H9 (cell line): Measurements from ENCODE around the gene SLK. TPM values are rescaled to one million over a fixed set of nuclear protein-coding genes. Genes with fewer than 3 reads are reported as not detected.

Experiments used
- DNase-seq: peaks from one replicate; pipeline ENCODE4 v3.0.0-alpha.2; 2017
- H2AFZ ChIP-seq: one replicate; pipeline ENCODE4 v1.6.1; 2013; ENCODE audit warnings: mild to moderate bottlenecking, low read length, control low read depth, moderate library complexity
- H2AK5ac ChIP-seq: 2 replicates; pipeline ENCODE4 v1.6.1; 2013; ENCODE audit warnings: low read length, control low read depth, mixed read lengths; ENCODE audit not compliant: insufficient read length
- H2BK120ac ChIP-seq: one replicate; pipeline ENCODE4 v1.6.1; 2013; ENCODE audit warnings: low read depth, mild to moderate bottlenecking, low read length, control low read depth, inconsistent platforms; ENCODE audit not compliant: poor library complexity, severe bottlenecking
- H2BK12ac ChIP-seq: 2 replicates; pipeline ENCODE4 v1.6.1; 2013; ENCODE audit warnings: low read length, control low read depth, mixed read lengths, low read depth; ENCODE audit not compliant: insufficient read length
- H2BK15ac ChIP-seq: 2 replicates; pipeline ENCODE4 v1.6.1; 2013; ENCODE audit warnings: low read depth, low read length, control low read depth
- H2BK20ac ChIP-seq: one replicate; pipeline ENCODE4 v1.6.1; 2013; ENCODE audit warnings: low read depth, mild to moderate bottlenecking, low read length, control low read depth, inconsistent platforms; ENCODE audit not compliant: poor library complexity, severe bottlenecking
- H2BK5ac ChIP-seq: 2 replicates; pipeline ENCODE4 v1.6.1; 2013; ENCODE audit warnings: low read length, control low read depth, mixed read lengths; ENCODE audit not compliant: insufficient read length
- H3K14ac ChIP-seq: 2 replicates; pipeline ENCODE4 v1.6.1; 2013; ENCODE audit warnings: low read length, control low read depth; ENCODE audit not compliant: insufficient read depth
- H3K18ac ChIP-seq: 2 replicates; pipeline ENCODE4 v1.6.1; 2013; ENCODE audit warnings: low read depth, mild to moderate bottlenecking, mixed read lengths, low read length, control low read depth; ENCODE audit not compliant: insufficient read length
- H3K23ac ChIP-seq: 2 replicates; pipeline ENCODE4 v1.6.1; 2013; ENCODE audit warnings: low read length, control low read depth, mixed read lengths, low read depth; ENCODE audit not compliant: insufficient read length
- H3K23me2 ChIP-seq: 2 replicates; pipeline ENCODE4 v1.6.1; 2013; ENCODE audit warnings: low read depth, mild to moderate bottlenecking, mixed read lengths, low read length, control low read depth; ENCODE audit not compliant: insufficient read length, poor library complexity, severe bottlenecking
- H3K27ac ChIP-seq: 2 replicates; pipeline ENCODE4 v1.5.1; 2013; ENCODE audit warnings: low read length, control low read depth, mixed read lengths, low read depth; ENCODE audit not compliant: insufficient read length
- H3K27me3 ChIP-seq: 2 replicates; pipeline ENCODE4 v1.6.1; 2013; ENCODE audit warnings: low read length, control low read depth, inconsistent platforms; ENCODE audit not compliant: insufficient read depth
- H3K4ac ChIP-seq: 2 replicates; pipeline ENCODE4 v1.6.1; 2013; ENCODE audit warnings: low read depth, mild to moderate bottlenecking, control low read depth, inconsistent platforms, low read length, moderate library complexity
- H3K4me1 ChIP-seq: 2 replicates; pipeline ENCODE4 v1.6.1; 2013; ENCODE audit warnings: low read length, control low read depth, inconsistent platforms; ENCODE audit not compliant: insufficient read depth
- H3K4me2 ChIP-seq: 2 replicates; pipeline ENCODE4 v1.6.1; 2013; ENCODE audit warnings: low read length, control low read depth, mixed read lengths; ENCODE audit not compliant: insufficient read length, insufficient read depth
- H3K56ac ChIP-seq: 2 replicates; pipeline ENCODE4 v1.6.1; 2013; ENCODE audit warnings: low read depth, mild to moderate bottlenecking, mixed read lengths, low read length, control low read depth; ENCODE audit not compliant: insufficient read length
- H3K79me1 ChIP-seq: 2 replicates; pipeline ENCODE4 v1.6.1; 2013; ENCODE audit warnings: low read depth, mild to moderate bottlenecking, moderate library complexity, low read length, control low read depth, inconsistent platforms; ENCODE audit not compliant: insufficient read depth, poor library complexity, severe bottlenecking
- H3K79me2 ChIP-seq: 2 replicates; pipeline ENCODE4 v1.6.1; 2013; ENCODE audit warnings: low read length, control low read depth, inconsistent platforms; ENCODE audit not compliant: insufficient read depth
- H3K9ac ChIP-seq: 2 replicates; pipeline ENCODE4 v1.6.1; 2013; ENCODE audit warnings: low read length, control low read depth, mixed read lengths; ENCODE audit not compliant: insufficient read length; ENCODE audit errors: extremely low read depth
- H3K9me3 ChIP-seq: one replicate; pipeline ENCODE4 v1.6.1; 2013; ENCODE audit warnings: low read depth, low read length, inconsistent platforms; ENCODE audit not compliant: control insufficient read depth
- H3T11ph ChIP-seq: one replicate; pipeline ENCODE4 v1.6.1; 2013; ENCODE audit warnings: mild to moderate bottlenecking, low read length, control low read depth, inconsistent platforms
- H4K20me1 ChIP-seq: one replicate; pipeline ENCODE4 v1.6.1; 2013; ENCODE audit not compliant: control insufficient read depth, insufficient read length, insufficient read depth
- H4K5ac ChIP-seq: 2 replicates; pipeline ENCODE4 v1.6.1; 2013; ENCODE audit warnings: low read depth, mild to moderate bottlenecking, mixed read lengths, low read length, control low read depth; ENCODE audit not compliant: insufficient read length
- H4K8ac ChIP-seq: replicated peaks from 2 replicates; pipeline ENCODE4 v1.6.1; 2013; ENCODE audit warnings: low read length, control low read depth, mixed read lengths, low read depth; ENCODE audit not compliant: insufficient read length
- H4K91ac ChIP-seq: 2 replicates; pipeline ENCODE4 v1.6.1; 2013; ENCODE audit warnings: low read depth, mild to moderate bottlenecking, moderate library complexity, mixed read lengths, low read length, control low read depth; ENCODE audit not compliant: insufficient read length
- H3K27ac Mint-ChIP-seq, 3 experiments: 2 replicates in 2 of 3; 3 replicates in 1 of 3; pipeline ENCODE4 v1.8.0; 2020 to 2021; ENCODE audit warnings: mixed read lengths in 3 of 3, mild to moderate bottlenecking in 1 of 3, moderate library complexity in 1 of 3
- H3K27me3 Mint-ChIP-seq: 2 replicates; pipeline ENCODE4 v1.8.0; 2021; ENCODE audit warnings: low read depth, mild to moderate bottlenecking, moderate library complexity, mixed read lengths
- H3K36me3 Mint-ChIP-seq, 3 experiments: 2 replicates in 2 of 3; 3 replicates in 1 of 3; pipeline ENCODE4 v1.8.0; 2020 to 2021; ENCODE audit warnings: low read depth in 3 of 3, mixed read lengths in 3 of 3; ENCODE audit not compliant: insufficient read depth in 1 of 3
- H3K4me1 Mint-ChIP-seq, 2 experiments: 2 replicates each; pipeline ENCODE4 v1.8.0; 2020; ENCODE audit warnings: mixed read lengths in 2 of 2
- H3K4me3 Mint-ChIP-seq, 2 experiments: 2 replicates in 1 of 2; 3 replicates in 1 of 2; pipeline ENCODE4 v1.8.0; 2020 to 2021; ENCODE audit warnings: mild to moderate bottlenecking in 2 of 2, mixed read lengths in 2 of 2, moderate library complexity in 1 of 2
- H3K9me3 Mint-ChIP-seq, 2 experiments: 2 replicates in 1 of 2; 3 replicates in 1 of 2; pipeline ENCODE4 v1.8.0; 2020; ENCODE audit warnings: mild to moderate bottlenecking in 2 of 2, mixed read lengths in 2 of 2, moderate library complexity in 1 of 2
- WGBS: extraction: QIAGEN DNeasy Blood & Tissue Kit; methylation state at CpG from one replicate; pipeline ENCODE4 v1.1.7; 2013; ENCODE audit warnings: missing lambda C conversion rate, low lambda C conversion rate, mixed read lengths; ENCODE audit not compliant: insufficient read length; ENCODE audit errors: extremely low coverage; 5-methylcytosine and 5-hydroxymethylcytosine counted together
- total RNA-seq: library from RNA; stranded (reverse); gene quantifications from 2 replicates; pipeline ENCODE4 v1.2.1, GENCODE V29; 2021
- TF ChIP-seq, protein P1 (sequence below): fragments of 200-600 bp; sonication (generic); conservative IDR thresholded peaks from 3 replicates; pipeline ENCODE4 v1.8.0; 2021; ENCODE audit warnings: antibody characterized with exemption, mild to moderate bottlenecking

The SLK gene
- total RNA-seq, 1 experiment from 2014 or later: 21.0 TPM

DNA sequence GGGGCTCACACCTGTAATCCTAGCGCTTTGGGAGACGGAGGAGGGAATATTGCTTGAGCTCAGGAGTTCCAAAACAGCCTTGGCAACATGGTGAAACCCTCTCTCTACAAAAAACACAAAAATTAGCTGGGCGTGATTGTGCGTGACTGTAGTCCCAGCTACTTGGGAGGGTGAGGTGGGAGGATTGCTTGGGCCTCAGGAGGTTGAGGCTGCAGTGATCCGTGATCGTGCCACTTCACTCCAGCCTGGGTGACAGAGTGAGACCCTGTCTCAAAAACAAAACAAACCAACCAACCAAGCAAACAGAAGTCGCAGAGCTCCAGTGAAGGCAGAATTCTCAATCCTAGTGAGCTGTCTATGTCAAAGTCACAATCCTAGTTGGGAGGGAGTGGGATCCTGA lies 34.7 kb upstream of the SLK start:
- Histone ChIP-seq H3K23me2 (no peaks in the 10 kb centered on the region), H3K79me2 (no peaks in the 10 kb centered on the region), H3K27ac (no peak overlapping the region), H3K9ac (no peak overlapping the region), H3T11ph (no peak overlapping the region), H3K4me2 (no peak overlapping the region), H4K5ac (no peak overlapping the region), H3K23ac (no peak overlapping the region), H3K14ac (no peak overlapping the region), H2BK5ac (no peak overlapping the region), H2AFZ (no peak overlapping the region), H4K91ac (no peak overlapping the region), H3K79me1 (no peaks in the 10 kb centered on the region), H3K56ac (no peak overlapping the region), H2AK5ac (no peak overlapping the region), H2BK12ac (no peak overlapping the region), H4K20me1 (no peaks in the 10 kb centered on the region), H4K8ac (no peak overlapping the region), H2BK15ac (no peak overlapping the region), H3K4me1 (no peaks in the 10 kb centered on the region; the same call in 1 of the 2 replicates), H3K9me3 (no peaks in the 10 kb centered on the region), H2BK120ac (no peak overlapping the region), H2BK20ac (no peak overlapping the region), H3K27me3 (no peaks in the 10 kb centered on the region), H3K18ac (no peak overlapping the region), H3K4ac (no peak overlapping the region)
- TF ChIP-seq, protein P1, sequence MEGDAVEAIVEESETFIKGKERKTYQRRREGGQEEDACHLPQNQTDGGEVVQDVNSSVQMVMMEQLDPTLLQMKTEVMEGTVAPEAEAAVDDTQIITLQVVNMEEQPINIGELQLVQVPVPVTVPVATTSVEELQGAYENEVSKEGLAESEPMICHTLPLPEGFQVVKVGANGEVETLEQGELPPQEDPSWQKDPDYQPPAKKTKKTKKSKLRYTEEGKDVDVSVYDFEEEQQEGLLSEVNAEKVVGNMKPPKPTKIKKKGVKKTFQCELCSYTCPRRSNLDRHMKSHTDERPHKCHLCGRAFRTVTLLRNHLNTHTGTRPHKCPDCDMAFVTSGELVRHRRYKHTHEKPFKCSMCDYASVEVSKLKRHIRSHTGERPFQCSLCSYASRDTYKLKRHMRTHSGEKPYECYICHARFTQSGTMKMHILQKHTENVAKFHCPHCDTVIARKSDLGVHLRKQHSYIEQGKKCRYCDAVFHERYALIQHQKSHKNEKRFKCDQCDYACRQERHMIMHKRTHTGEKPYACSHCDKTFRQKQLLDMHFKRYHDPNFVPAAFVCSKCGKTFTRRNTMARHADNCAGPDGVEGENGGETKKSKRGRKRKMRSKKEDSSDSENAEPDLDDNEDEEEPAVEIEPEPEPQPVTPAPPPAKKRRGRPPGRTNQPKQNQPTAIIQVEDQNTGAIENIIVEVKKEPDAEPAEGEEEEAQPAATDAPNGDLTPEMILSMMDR: no peak
- no peak for DNase-seq
- H3K4me1 Mint-ChIP-seq: peaks cover 14 to 18% of the 10 kb centered on the region in 2 experiments
- no peak overlapping the region for H3K27ac Mint-ChIP-seq
- H3K9me3 Mint-ChIP-seq: peaks cover 0 to 2% of the 10 kb centered on the region in 2 experiments; a peak in 1 of 5 replicates
- no peaks in the 10 kb centered on the region for H3K36me3 Mint-ChIP-seq
- WGBS: no CpG with 5 or more reads among the region's 7 CpGs
- no peaks in the 10 kb centered on the region; the same call in 1 of the 2 replicates for H3K27me3 Mint-ChIP-seq
- H3K4me3 Mint-ChIP-seq: no peak overlapping the region; a peak in 1 of 5 replicates
